Astrocyte of the cerebellum (primary cell): Measurements from ENCODE around the gene CFTR.

Experiments
- DNase-seq: peaks from one replicate; pipeline ENCODE4 v3.0.0-alpha.2; 2011; ENCODE audit warnings: low read depth
- H3K4me3 ChIP-seq: 2 replicates; pipeline ENCODE4 v1.5.1; 2011; ENCODE audit warnings: mild to moderate bottlenecking, low read depth, low read length, moderate library complexity
- in situ Hi-C: cut with HindIII; loops from 2 replicates; pipeline ENCODE4 v1.10.0; 2017; ENCODE audit warnings: low sequenced_read_pairs
- TF ChIP-seq, protein P1 (sequence below): IDR thresholded peaks from 2 replicates; pipeline ENCODE4 v1.5.1; 2012; ENCODE audit warnings: low read length, low read depth, moderate library complexity, mild to moderate bottlenecking; ENCODE audit errors: missing control alignments

Gene CFTR

GRCh38 chr7:117667456-117667855, 187.6 kb downstream of the CFTR start:
- TF ChIP-seq, protein P1, sequence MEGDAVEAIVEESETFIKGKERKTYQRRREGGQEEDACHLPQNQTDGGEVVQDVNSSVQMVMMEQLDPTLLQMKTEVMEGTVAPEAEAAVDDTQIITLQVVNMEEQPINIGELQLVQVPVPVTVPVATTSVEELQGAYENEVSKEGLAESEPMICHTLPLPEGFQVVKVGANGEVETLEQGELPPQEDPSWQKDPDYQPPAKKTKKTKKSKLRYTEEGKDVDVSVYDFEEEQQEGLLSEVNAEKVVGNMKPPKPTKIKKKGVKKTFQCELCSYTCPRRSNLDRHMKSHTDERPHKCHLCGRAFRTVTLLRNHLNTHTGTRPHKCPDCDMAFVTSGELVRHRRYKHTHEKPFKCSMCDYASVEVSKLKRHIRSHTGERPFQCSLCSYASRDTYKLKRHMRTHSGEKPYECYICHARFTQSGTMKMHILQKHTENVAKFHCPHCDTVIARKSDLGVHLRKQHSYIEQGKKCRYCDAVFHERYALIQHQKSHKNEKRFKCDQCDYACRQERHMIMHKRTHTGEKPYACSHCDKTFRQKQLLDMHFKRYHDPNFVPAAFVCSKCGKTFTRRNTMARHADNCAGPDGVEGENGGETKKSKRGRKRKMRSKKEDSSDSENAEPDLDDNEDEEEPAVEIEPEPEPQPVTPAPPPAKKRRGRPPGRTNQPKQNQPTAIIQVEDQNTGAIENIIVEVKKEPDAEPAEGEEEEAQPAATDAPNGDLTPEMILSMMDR: no peak
- no peak overlapping the region for H3K4me3 ChIP-seq
- in situ Hi-C loops: no loop called here
- DNase-seq: no peak

DNA sequence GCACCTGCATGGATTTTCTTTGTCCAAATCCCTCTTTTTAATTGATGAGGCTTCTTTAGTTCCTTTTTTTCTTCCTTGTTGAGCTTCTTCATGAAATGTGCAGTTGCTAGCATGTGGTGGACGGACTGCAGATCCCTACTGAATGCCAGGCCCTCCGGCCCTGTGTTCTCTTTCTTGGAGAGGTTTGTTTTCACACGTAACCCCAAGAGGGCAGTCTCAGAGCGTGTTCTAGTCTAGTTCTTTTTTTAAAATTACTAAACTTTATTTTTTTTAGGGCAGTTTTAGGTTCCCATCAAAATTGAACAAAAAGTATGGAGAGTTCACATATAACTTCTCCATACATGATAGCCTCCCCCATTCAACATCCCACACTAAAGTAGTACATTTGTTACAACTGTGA, 190.0 kb downstream of the CFTR start:
- TF ChIP-seq, protein P1: no peak
- H3K4me3 ChIP-seq: no peak overlapping the region
- no peak for DNase-seq
- in situ Hi-C loops: no loop called here

DNA sequence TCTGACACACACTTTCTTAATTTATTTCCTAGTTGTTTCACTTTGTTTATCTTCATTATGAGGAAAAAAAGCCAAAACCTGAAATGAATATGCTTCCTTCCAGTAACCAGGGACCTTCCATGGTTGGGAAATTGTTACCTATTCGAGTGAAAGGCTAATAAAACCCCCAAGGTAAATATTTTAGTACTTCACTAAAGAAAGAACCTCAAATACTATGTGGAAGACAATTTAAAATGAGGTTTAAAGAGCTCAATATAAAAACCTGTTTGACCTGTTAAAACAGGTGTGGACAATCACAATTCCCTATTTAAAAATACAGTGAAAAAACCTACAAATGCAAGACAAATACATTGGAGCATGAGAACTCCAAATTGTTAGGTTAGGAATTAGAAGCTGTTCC, 192.6 kb downstream of the CFTR start:
- no peak for DNase-seq
- in situ Hi-C loops: no loop called here
- TF ChIP-seq, protein P1: no peak
- no peak overlapping the region for H3K4me3 ChIP-seq

DNA sequence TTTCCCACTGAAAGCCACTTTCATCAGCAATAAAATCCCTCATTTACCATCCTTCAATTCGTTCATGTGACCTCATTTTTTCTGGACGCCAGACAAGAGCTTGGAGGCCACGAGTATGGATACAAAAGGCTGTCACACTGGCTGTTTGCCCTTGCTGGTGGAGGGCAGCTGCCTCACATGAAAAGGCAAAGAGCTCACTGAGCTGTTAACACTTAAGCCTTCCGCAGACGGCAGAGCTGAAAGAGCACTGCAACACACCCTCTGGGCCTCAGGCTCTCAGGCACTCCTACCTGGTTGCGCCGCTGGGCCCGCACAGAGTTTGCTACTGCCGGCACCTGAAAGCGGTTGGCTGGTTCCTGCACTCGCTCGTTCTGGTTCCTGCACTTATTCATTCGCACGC, 193.5 kb downstream of the CFTR start:
- TF ChIP-seq, protein P1: no peak
- in situ Hi-C loops: no loop called here
- no peak for DNase-seq
- no peak overlapping the region for H3K4me3 ChIP-seq

- DNase-seq: peak; percentile 42
- TF ChIP-seq, protein P1: peak; percentile 33
- H3K4me3 ChIP-seq: no peak overlapping the region
- in situ Hi-C loops: no loop called here
These were observed 194.0 kb downstream of the CFTR start for GRCh38 chr7:117673839-117674238.

- in situ Hi-C loops: no loop called here
- no peak for DNase-seq
- TF ChIP-seq, protein P1: no peak
- H3K4me3 ChIP-seq: no peak overlapping the region
These were observed 194.8 kb downstream of the CFTR start for GRCh38 chr7:117674617-117675016.
